Stimulated activated CD8-positive, alpha-beta memory T cell treated with anti-CD3 and anti-CD28 coated beads, Interleukin-7, amount 100 ng/mL, for 1 hour (primary cell): ENCODE results near the gene ZNF512B.
"Not testable (repeated sequence)": the region's sequence is repeated elsewhere in the genome, so short reads cannot be mapped to it uniquely, and the experiment has no call there.

Experiments used
- DNase-seq, 2 donors: peaks; one replicate each; pipeline ENCODE4 v3.0.0-alpha.2; 2020; ENCODE audit warnings: low read depth in 2 of 2

Gene ZNF512B

DNA sequence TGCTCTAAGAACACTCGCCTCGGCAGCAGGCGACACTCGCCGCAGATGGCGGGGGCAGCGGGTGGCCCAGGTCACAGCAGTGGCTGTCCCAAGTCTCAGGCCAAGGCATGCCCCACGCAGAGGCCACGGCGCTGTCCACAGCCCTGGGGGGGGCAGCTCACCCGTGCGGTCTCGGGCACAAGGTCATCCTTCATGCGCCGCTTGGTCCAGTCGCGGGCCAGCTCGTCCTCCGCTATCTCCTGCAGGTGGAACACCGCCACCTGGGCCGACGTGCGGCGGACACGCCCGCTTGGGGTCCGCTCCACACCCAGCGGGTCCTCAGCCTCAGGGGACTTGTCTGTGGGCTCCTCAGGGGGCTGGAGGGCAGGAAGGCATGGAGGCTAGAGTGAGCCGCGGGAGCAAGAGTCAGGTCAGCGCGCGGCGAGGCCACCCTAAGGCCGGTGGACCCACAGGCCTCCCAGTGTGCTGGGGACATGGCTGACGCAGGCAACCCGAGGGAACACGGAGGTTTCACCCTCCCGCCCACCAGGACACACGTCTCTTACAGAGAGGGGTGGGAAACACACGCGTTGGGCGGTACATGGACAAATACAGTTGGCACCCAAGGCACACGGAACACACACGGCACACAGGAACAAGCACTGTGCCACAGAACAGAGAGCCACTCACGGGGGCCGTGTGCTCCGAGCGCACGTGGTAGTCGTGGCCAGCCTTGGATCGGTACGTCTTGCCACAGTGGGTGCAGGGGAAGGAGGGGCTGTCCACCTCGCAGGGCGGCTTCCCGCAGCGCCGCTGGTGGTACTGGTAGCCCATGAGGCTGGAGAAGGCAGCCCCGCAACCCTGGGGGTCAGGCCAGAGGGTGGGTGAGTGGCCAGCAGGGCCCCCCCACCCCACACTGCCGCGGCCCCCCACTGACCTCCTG is 7.0 kb downstream of the ZNF512B start:
- DNase-seq = no peak

DNA sequence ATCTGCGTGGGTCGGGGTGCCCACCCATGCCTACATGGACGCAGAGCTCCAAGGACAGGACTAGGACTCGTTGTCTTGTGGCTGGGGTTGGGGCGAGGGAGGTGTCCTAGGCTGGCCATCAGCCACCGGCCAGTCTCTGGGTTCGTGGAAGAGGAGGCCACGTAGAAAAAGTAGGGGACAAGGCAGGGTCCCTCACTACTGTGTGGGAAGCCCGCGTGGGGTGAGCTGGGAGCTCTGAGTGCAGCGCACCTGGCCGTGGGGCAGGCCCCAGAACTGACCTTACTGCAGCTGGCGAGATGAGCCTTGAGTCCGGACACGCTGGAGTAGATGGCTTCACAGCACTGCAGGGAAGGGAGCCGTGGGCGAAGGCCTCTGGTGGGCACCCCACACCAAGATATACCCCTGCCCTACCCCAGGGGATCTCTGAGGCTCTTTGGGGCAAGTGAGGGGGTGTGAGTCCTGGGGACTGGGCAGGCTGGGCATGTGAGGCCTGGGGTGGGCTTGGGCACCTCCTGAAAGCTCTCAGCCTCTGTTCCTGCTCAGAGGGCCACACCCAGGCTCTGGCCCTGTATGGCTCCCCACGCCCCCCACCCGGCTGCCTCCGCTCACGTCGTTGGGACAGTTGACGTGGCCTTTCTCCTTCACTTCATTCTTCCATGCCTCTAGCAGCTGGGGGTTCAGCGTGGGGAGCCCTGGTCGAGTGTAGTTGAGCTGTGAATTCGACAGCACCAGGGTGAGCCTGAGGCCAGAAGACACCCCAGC is 7.9 kb downstream of the ZNF512B start:
- DNase-seq = no peak

DNA sequence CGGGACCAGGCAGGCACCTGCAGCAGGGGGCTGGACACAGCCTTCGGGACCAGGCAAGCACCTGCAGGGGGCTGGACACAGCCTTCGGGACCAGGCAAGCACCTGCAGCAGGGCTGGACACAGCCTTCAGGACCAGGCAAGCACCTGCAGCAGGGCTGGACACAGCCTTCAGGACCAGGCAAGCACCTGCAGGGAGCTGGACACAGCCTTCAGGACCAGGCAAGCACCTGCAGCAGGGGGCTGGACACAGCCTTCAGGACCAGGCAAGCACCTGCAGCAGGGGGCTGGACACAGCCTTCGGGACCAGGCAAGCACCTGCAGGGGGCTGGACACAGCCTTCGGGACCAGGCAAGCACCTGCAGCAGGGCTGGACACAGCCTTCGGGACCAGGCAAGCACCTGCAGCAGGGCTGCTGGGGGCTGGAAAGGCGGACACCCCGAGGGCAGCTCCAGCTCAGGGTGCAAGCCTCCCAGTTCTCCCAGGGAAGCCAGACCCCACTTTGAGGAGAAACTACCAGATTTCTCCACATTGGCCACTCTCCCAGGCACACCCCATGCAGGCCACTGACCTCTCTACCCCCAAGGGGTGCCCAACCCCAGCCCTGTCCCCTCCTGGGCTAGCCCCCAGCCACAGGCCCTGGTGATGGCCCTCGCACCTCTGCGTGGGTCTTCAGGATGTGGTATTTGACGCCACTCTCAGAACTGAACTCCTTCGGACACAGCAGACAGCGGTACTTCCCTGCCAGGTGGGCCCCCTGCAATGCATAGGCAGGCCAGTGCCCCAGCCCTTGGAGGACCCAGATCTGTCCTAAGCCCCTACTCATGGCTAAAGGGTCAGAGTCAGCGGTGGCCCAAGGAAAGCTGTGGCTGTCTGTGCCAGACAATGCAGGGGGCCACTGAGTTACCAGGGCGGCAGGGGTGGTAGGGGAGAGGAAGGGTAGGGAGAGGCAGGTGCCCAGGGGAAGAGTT is 8.8 kb downstream of the ZNF512B start:
- not testable (repeated sequence) for DNase-seq

DNA sequence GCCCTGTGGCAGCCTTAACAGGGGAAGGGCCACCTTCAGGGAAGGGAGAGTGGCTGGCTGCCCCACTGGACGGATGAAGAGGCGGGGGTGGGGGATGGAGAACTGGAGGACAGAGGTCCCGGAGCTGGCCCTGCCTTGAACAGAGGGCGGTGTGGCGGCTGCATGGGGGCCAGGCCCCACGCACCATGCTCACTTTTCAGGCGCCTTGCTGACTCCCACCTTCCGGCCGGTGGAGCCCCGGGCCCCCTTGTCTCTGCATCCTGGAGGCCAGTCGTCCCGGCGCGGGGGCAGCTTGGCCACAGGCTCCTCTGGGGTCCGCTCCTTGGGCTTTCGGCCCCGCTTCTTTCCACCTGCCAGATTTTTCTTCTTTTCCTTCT is 10.0 kb downstream of the ZNF512B start:
- no peak for DNase-seq

DNA sequence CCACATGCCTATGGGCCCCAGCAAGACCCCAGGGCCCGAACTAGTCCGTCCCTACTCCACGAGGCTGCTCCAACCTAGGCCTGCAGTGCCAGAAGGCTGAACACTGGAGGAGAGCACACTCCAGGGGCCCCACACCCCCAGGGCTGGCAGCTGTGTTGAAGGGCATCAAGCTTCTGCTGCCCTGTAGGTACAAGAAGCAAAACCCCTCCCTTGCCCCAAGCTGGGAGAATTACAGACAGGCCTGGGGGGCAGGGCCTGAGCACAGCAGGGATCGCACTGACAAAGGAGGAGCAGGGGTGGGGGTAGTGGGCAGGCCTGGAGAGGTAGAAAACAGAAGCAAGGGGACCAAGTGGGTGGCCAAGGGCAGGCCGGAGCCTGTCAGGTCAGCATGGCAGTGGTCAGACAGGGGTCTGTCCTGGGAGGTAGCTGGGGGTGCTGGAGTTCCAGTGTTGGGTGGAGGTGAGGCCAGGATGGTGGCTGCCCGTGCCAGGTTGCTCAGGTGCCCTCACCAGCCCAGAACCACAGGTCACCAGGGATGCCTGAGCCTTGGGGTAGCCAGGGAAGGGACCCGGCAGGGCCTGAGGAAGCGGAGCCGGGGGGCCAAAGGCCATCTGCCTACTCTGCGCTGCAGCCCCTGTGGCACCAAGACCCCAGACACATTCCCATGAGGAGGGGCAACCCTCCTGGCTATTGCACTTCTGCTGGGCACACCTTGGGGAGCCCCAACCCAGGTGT is 10.6 kb downstream of the ZNF512B start:
- DNase-seq = no peak

DNA sequence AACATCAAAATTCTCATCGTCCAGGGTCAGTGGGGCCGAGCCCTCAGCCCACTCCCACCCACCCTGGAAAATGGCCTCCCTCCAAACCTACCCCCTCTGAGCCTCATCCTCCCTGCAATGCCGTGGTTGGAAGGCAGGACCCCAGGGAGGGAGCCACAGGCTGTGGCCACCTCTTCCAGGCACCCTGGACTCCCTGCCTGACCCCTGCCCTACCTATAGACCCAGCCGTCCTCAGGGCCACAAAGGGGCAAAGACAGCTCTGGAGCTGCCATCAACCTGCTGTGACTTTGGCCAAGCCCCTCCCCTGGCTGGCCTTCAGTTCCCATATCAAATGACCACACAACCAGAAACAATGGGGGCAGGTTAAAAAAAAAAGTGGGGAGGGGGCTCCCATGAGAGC is 11.3 kb downstream of the ZNF512B start:
- DNase-seq = no peak

DNA sequence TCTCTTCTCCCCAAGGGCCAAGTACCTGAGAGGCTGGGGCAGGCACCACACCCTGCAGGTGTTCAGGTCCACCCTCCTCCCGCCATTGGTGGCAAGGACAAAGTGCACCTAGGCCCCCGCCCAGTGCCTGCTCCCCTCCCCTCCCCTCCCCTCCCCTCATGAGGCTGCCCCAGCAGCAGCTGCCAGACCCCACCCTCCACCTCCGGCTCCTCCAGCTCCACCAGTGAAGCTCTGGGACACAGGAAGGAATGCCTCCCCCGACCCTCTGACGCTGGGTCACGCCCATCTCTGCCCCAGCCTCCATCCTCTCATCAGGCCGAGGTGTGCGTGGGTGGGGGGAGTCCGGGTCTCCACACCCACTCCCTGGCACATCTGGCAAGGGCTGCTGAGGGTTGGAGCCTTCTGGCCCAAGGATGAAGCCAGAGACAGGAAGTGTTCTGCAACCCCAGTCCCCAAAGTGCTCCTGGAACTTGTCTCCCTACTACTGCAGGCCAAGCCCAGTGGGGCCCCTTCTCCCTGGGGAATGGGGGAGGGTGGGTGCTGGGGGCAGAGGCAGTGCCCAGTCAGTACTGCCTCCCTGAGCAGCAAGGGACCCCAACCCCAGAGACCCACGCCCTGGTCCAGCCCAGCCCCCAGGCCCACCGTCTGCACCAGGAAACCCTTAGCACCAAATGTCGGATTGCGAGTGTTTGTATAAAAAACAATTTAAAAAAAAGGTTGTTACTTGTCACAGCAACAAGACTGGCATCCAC is 11.9 kb downstream of the ZNF512B start:
- DNase-seq = no peak

DNA sequence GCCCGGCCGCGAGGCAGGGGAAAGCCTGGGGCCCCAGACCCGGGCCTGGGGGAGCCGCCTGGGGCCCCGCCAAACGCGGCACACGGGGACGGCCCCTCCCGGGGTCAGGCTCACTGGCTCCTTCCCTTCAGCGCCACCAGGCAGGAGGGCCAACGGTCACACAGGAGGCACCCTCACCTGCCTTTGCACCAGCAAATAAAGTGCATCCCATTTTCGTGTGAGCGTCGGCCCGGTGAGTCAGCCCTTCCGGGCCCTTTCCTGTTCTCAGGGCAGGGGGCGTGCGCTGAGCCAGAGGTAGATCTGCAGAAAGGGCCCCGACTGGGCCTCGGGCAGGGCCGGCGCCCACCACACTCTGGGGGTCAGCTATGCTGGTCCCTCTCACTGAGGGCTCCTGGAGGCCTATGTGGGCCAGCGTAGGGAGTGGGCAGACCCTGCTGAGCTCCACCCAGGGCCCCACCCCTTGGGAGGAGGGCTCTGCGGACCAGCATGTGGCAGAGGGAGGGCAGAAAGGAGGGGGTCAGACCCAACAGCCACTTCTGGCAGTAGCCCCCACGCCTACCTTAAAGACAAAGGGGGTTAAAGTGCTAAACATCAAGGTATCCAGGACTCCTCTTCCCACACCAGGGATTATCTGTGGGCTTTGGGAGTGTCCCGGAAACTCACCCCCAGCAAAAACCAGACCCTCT is 12.6 kb downstream of the ZNF512B start:
- DNase-seq = no peak

DNA sequence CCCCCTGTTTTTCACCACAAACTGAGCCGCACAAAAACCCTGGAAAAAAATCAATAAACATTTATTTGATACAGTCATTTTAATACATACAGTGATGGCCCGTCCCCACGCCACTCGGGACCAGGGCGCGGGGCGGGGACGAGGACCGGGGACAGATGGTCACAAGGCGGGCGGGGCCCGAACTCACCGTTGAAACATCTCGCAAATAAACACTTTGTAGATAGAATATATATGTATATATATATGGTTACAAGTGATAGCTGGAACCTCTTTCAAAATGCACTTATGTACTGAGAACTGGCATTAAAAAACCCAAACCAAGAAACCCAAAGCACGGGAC is 13.1 kb downstream of the ZNF512B start:
- DNase-seq = no peak

DNA sequence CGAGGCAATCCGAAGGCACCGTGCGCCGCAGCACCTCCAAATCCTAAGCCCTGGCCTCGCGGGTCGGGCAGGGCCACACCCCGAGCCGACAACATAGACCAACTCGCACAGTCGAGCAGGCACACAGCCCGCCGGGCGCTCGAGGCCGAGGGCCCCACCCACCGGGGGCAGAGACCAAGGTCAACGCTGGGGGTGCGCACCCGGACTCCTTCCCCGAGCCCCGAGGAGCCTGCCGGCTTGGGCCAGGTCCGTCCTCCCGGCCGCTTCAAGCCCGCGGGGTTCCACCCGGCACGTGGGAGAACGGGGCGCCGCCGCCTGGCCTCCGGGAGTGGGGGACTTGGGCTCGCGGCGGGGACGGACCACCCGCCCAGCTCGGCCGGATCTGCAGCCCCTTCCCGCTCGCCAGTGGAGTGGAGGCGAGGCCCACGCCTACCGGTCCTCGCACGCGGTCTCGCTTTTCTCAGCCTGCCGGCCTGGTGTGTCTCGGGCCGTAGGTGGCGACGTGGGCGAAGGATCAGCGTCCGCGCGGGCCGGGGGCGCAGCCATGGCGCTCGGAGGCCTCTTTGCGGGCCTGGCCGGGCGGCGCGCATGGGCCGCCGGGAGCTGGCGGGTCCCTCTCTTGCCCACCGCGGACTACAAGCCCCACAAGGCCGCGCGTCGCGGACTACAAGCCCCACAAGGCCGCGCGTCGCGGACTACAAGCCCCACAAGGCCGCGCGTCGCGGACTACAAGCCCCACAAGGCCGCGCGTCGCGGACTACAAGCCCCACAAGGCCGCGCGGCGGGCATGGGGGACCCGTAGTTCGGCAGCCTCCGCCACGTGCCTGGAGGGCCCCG is 13.7 kb downstream of the ZNF512B start, which contains the start of gene UCKL1:
Gene UCKL1 (minus strand): TSS at position 590 of the 837 bp plus-strand sequence. CDS start 44 bp downstream, at position 546.
- DNase-seq = peak; percentile 74 to 79

DNA sequence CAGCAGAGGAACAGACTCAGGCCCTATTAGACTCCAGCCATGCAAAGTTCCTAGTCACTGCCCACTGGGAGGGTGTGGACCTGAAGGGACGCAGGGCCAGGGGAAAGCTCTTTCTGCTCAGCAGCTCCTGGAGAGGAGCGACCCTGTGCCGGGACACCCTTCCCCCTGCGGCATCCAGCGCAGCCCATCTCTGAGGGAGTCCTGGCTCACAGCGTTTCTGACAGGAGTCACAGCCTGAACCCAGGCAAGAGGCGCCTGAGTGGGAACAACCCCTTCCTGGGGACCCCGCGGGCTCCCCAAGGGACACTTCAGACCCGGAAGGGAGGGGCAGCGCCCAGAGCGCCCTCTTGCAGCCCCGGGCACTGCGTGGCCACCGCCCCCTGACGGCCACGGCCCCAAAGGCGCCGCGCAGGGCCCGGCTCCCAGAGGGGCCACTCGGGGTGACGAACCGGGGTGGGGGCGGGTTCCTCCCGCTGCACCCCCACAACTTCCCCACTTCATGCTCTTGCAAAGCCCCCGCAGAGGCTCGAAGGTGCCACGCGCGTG is 14.4 kb downstream of the ZNF512B start:
- no peak for DNase-seq

DNA sequence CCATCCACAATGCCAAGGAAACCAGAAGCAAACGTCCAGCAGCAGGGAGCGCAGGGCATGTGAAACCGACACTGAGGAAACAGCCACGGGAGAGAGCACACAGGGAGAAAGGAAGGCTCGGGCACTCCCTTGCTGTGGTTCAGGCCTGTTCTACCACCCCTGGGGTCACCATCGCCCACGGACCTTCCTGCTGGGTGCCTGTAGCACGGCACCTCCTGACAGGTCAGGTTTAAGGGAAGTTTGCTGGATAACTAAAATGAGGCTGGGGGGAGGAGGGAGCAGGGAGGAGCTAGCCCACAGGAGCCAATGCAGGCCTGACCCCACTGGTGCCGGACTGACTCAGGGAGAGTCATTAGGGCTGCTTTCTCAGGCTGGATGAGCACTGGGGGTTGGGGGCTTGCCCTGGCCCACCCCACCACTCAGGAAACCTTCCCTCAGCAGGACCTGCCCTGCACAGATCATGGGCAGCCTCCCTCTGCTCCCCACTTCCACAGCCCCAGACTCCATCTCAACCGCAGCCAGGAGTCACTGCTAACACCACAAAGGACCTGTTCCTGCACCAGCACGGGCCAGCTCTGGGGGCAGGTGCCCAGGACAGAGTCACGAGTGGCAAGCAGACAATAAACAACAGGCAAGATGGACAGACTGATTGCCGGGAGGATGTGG is 15.8 kb downstream of the ZNF512B start:
- no peak for DNase-seq

DNA sequence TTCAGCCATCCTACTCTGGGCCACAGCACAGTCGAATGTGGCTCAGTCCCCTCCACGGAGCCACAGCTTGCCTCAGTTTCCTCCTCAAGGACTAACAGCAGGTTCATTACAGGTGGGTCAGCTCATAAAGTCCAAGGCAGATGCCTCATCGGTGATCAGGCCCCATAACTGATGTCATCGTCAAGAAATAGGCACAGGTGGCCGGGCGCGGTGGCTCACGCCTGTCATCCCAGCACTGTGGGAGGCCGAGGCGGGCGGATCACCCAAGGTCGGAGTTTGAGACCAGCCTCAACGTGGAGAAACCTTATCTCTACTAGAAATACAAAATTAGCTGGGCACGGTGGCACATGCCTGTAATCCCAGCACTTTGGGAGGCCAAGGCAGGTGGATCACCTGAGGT is 17.0 kb downstream of the ZNF512B start:
- no peak for DNase-seq

DNA sequence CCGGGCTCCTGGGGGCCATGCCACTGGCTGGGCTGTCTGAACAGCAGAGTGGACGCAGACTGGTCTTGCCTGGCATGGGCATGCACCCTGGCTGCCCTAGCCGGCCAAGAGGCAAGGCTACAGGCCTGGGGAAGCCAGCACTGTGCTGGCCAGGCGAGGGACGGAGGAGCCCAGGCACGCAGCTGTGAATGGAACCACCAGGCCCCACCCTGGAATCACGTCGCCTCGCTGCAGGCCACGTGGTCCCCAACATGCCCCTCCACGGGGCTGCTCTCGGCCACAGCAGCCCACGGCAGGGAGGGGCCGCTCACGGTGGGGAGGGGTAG is 17.6 kb downstream of the ZNF512B start:
- no peak for DNase-seq

DNA sequence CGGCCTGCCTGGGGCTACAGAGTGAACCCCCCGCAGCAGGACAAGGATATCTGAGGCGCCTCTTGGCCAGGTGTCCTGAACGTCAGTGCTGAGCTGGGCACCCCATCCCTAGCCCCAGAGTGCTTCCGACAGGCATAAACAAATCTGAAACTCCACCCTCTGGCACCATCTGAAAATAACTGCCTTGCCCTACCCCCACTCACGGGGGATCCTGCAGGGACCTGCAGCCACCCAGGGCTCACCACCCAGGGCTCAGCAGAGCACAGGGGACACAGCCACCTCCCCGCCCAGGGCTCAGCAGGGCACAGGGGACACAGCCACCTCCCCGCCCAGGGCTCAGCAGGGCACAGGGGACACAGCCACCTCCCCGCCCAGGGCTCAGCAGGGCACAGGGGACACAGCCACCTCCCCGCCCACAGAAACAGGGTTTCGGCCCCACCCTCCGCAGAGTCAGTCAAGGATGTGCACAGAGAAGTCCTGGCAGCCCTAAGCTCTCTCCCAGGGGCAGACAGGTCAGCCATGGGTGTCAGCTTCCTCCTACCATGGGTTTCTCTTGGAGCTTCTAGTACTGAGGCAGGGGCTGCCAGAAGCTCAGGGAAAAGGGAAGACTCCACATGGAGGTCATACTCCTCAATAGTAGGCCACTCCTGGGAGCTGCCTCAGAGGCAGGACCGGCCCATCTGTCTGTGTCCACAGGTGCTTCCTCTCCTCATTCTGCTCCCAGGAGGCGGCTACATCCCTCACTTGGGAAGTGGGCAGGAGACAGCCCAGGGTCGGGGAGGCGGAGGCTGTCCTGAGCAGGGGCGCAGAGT is 18.1 kb downstream of the ZNF512B start:
- no peak for DNase-seq

DNA sequence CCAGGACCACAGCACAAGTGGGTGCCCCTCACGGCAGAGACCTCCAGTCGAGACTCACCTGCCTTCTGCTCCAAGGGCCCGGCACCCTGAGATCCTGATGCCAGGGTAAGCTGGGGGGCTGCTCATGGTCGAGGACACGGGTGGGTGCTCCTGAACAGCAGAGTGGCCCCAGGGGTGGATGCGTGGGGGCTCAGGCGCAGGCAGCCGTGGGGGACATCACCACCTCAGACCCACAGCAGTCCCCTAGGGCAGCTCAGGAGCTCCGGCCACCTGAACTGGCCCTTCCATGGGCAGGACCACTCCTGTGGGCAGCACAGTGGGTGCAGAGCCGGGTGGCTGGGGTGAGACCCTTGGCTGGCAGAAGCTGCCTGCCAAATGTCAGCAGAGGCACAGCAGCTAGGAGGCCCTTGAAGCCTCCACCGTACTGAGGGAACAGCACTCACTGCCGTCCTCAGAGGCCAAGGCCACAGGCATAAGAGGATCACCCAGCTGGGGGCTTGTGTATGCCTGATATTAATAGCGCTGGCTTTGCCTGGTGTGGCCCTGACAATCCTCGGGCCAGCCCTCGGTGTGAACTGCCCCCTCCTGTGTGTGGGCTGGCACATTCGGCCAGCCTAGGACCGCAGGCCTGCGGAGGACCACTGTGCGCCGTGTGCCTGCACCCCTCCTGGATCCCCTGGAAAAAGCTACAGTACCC is 18.9 kb downstream of the ZNF512B start:
- DNase-seq = no peak
